ENCODE data around the gene REXO1. TPM values are rescaled to one million over a fixed set of nuclear protein-coding genes. Genes with fewer than 3 reads are reported as not detected.

The REXO1 gene
- total and polyA plus RNA-seq, 2 experiments from 2014 or later, result 20.2 to 90.1 TPM

- no peak for TF ChIP-seq EZH2 (IDR thresholded peaks at IDR 0.05; ENCODE audit: low read depth, unreplicated experiment)
- TF ChIP-seq REST (IDR thresholded peaks at IDR 0.05; ENCODE audit: unreplicated experiment), result no peak
These were observed 1.7 kb upstream of the REXO1 start (continued) for GRCh38 chr19:1849886-1850398.

- Histone ChIP-seq H3K27ac (ENCODE audit: low read depth) (no peak overlapping the region; the same call in 1 of the 2 replicates), H3K4me1 (ENCODE audit: insufficient read depth) (peaks cover 5% of the 10 kb centered on the region; the same call in 1 of the 2 replicates), H2AFZ (no peak overlapping the region), H3K36me3 (ENCODE audit: insufficient read depth) (no peaks in the 10 kb centered on the region), H3K4me3 (no peak overlapping the region), H3K4me2 (no peak overlapping the region), H3K27me3 (ENCODE audit: insufficient read depth) (no peaks in the 10 kb centered on the region), H3K9me2 (ENCODE audit: insufficient read depth) (no peaks in the 10 kb centered on the region), H3F3A (replicated peaks; ENCODE audit: low read depth) (peaks cover 16% of the 10 kb centered on the region), H4K20me1 (replicated peaks; ENCODE audit: insufficient read depth) (peaks cover 12% of the 10 kb centered on the region), H3K79me2 (replicated peaks; ENCODE audit: insufficient read depth) (peaks cover 39% of the 10 kb centered on the region)
- Mint-ChIP-seq H3K4me1 (peaks cover 38% of the 10 kb centered on the region), H3K27me3 (ENCODE audit: insufficient read depth, low read depth, poor library complexity) (peaks cover 28% of the 10 kb centered on the region), H3K4me3 (peak overlapping the region; percentile 66; the same call in 2 of the 3 replicates), H3K27ac (peak overlapping the region; percentile 59; the same call in 1 of the 2 replicates), H3K9me3 (0 out of 3 replicates have a peak, but pooled peaks cover 2% of the 10 kb centered on the region), H3K36me3 (ENCODE audit: low read depth) (peaks cover 2% of the 10 kb centered on the region; the same call in 2 of the 3 replicates)
- ATAC-seq (no peak), DNase-seq (ENCODE audit: low spot score) (no peak)
- TF ChIP-seq ETS1 (IDR thresholded peaks at IDR 0.05) (no peak), REST (IDR thresholded peaks at IDR 0.05; ENCODE audit: unreplicated experiment) (no peak), EZH2phosphoT487 (IDR thresholded peaks at IDR 0.05; ENCODE audit: unreplicated experiment) (no peak), NANOG (IDR thresholded peaks at IDR 0.05; ENCODE audit: borderline replicate concordance) (no peak), STAT1 (IDR thresholded peaks at IDR 0.05; ENCODE audit: unreplicated experiment) (no peak), ZNF331 (CRISPR knock-in tag; IDR thresholded peaks at IDR 0.05; ENCODE audit: low read depth) (no peak), POLR2AphosphoS5 (IDR thresholded peaks at IDR 0.05; ENCODE audit: low read depth) (no peak), CREB1 (CRISPR knock-in tag; IDR thresholded peaks at IDR 0.05; ENCODE audit: low read depth) (no peak)
- TF ChIP-seq, protein P1, sequence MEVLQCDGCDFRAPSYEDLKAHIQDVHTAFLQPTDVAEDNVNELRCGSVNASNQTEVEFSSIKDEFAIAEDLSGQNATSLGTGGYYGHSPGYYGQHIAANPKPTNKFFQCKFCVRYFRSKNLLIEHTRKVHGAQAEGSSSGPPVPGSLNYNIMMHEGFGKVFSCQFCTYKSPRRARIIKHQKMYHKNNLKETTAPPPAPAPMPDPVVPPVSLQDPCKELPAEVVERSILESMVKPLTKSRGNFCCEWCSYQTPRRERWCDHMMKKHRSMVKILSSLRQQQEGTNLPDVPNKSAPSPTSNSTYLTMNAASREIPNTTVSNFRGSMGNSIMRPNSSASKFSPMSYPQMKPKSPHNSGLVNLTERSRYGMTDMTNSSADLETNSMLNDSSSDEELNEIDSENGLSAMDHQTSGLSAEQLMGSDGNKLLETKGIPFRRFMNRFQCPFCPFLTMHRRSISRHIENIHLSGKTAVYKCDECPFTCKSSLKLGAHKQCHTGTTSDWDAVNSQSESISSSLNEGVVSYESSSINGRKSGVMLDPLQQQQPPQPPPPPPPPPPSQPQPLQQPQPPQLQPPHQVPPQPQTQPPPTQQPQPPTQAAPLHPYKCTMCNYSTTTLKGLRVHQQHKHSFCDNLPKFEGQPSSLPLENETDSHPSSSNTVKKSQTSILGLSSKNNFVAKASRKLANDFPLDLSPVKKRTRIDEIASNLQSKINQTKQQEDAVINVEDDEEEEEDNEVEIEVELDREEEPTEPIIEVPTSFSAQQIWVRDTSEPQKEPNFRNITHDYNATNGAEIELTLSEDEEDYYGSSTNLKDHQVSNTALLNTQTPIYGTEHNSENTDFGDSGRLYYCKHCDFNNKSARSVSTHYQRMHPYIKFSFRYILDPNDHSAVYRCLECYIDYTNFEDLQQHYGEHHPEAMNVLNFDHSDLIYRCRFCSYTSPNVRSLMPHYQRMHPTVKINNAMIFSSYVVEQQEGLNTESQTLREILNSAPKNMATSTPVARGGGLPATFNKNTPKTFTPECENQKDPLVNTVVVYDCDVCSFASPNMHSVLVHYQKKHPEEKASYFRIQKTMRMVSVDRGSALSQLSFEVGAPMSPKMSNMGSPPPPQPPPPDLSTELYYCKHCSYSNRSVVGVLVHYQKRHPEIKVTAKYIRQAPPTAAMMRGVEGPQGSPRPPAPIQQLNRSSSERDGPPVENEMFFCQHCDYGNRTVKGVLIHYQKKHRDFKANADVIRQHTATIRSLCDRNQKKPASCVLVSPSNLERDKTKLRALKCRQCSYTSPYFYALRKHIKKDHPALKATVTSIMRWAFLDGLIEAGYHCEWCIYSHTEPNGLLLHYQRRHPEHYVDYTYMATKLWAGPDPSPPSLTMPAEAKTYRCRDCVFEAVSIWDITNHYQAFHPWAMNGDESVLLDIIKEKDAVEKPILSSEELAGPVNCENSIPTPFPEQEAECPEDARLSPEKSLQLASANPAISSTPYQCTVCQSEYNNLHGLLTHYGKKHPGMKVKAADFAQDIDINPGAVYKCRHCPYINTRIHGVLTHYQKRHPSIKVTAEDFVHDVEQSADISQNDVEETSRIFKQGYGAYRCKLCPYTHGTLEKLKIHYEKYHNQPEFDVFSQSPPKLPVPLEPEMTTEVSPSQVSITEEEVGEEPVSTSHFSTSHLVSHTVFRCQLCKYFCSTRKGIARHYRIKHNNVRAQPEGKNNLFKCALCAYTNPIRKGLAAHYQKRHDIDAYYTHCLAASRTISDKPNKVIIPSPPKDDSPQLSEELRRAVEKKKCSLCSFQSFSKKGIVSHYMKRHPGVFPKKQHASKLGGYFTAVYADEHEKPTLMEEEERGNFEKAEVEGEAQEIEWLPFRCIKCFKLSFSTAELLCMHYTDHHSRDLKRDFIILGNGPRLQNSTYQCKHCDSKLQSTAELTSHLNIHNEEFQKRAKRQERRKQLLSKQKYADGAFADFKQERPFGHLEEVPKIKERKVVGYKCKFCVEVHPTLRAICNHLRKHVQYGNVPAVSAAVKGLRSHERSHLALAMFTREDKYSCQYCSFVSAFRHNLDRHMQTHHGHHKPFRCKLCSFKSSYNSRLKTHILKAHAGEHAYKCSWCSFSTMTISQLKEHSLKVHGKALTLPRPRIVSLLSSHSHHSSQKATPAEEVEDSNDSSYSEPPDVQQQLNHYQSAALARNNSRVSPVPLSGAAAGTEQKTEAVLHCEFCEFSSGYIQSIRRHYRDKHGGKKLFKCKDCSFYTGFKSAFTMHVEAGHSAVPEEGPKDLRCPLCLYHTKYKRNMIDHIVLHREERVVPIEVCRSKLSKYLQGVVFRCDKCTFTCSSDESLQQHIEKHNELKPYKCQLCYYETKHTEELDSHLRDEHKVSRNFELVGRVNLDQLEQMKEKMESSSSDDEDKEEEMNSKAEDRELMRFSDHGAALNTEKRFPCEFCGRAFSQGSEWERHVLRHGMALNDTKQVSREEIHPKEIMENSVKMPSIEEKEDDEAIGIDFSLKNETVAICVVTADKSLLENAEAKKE (CRISPR knock-in tag; IDR thresholded peaks at IDR 0.05), result no peak
These were observed 820 bp upstream of the REXO1 start for GRCh38 chr19:1849132-1849474.
